Kidney tubule cell (primary cell): Measurements from ENCODE around the gene GPM6B.
A peak's percentile ranks its signal among the peaks of the same experiment; 100 is the strongest.

Source experiments
- DNase-seq: peaks from one replicate; pipeline ENCODE4 v3.0.0-alpha.2; 2018; ENCODE audit warnings: low spot score

Gene GPM6B, protein sequence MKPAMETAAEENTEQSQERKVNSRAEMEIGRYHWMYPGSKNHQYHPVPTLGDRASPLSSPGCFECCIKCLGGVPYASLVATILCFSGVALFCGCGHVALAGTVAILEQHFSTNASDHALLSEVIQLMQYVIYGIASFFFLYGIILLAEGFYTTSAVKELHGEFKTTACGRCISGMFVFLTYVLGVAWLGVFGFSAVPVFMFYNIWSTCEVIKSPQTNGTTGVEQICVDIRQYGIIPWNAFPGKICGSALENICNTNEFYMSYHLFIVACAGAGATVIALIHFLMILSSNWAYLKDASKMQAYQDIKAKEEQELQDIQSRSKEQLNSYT

DNA sequence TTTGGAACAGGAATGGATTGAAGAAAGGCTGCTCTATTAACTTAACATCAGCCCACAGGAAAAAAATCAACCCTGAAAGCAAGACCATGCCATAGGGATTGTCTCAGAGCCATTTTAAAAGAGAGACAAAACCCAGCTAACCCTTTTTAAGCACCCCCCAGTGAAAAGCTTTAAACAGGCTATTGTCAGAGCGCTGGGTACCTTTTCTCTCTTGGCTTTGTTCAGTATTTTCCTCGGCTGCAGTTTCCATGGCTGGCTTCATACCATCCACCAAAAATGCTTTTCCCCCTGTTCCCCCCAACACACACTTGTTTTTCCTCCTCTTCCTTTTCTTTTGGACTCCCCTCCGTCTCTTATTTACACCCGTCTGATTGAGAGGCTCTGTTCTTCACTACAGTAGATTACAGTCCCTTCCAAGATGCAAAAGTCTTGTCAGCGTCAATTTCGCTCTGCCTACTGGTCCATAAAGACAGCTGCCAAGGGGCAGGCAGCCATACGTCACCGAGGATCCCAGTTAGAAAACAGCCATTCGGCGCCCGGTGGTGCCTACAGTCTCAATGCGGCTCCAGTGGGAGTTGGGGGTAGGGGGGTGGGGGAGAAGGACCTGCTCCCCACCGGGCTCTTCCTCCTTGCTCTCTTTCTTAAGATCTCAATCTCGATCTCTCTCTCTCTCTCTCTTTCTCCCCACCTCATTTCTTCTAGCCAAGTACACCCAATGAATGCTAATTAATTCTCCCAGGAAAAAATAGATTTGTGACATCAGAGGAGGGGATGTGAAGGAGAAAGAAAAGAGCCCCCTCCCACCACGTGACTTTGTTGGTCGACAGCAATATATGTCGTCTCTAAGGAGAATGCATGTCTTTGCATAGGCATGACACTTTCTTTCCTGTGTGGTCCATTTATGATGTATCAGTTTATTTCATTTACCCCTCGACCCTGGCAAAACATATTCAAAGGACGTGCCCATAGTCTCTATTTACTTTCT lies at the start of gene GPM6B:
GPM6B (minus strand) TSS at position 451 of the 985 bp plus-strand sequence; CDS start at position 262, 189 bp downstream.
- DNase-seq: no peak

DNA sequence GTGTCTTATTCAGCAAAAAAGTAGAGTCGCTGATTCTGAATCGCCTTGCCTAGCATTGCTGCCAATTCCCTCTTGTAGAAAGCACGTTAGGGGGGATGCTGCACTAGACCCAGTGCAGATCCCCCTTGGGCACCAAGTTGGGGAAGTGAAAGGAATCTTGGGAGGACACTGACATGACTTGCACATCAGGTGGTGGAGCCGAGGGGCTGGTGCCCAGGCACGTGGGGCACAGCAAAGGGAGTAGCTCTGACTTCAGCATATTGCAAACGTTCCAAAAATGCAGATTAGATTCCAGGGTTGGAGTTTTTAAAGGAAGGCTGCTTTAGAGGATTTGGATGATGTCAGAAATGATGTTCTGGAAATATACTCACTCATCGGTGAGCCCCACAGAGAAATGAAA lies 47.4 kb upstream of the GPM6B start:
- DNase-seq: no peak

- no peak for DNase-seq
Measured at GRCh38 chrX:13863324-13863723, 46.4 kb upstream of the GPM6B start.

DNA sequence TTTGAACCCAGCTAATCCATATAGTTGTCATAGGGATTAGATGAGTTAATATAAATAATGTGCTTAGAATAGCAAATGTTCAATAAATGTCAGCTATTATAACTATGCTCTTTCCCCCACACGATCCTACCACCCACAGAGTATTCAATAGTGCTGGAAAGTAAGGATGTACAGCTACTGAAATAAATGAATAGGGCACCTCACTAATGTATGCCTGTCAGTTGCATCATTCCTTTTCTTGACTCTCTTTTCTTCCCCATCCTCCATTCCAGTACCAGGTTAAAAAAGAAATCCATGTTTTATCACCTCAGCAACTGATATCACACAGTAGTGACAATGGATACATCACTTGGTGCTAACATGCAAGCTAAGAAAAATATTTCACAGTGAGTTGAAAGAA lies 42.8 kb upstream of the GPM6B start:
- no peak for DNase-seq

DNA sequence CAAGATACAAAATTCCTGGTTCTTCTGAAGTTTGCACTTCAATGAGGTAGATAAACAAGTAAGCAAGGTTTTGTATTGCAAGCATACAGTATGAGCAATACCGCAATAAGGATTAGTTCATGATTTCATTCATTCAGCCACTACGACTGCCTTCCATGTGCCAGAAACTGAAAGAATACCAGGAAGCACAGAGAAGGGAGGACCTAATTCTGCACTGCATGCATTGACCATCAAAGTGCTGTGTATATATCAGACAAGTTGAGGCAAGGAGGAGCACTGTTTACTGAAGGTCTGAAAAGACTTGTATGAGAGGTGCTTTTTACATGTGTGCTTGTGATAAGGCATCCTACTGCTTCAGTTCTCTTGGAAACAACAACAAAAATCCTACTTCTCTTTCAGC lies 40.9 kb upstream of the GPM6B start:
- no peak for DNase-seq

- no peak for DNase-seq
Measured at GRCh38 chrX:13855689-13856450, 39.0 kb upstream of the GPM6B start.

DNA sequence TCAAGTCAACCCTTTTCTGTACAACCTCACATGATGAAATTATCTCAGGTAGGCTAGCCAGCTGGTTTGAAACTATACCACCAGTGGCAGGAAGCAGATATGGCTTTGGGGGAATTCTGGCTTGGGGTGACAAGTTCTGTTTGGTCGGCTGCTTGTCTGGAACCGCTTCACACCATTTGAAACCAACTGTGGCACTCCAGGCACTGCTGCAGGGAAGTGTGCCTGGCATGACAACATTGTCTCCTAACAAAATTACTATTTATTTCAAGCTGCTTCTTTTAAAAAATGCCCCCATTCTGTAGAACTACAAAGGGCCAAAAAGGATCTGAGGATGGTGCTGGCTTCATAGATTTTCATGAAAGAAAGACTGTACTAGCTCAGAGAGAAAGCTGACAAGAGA lies 37.1 kb upstream of the GPM6B start:
- no peak for DNase-seq

DNA sequence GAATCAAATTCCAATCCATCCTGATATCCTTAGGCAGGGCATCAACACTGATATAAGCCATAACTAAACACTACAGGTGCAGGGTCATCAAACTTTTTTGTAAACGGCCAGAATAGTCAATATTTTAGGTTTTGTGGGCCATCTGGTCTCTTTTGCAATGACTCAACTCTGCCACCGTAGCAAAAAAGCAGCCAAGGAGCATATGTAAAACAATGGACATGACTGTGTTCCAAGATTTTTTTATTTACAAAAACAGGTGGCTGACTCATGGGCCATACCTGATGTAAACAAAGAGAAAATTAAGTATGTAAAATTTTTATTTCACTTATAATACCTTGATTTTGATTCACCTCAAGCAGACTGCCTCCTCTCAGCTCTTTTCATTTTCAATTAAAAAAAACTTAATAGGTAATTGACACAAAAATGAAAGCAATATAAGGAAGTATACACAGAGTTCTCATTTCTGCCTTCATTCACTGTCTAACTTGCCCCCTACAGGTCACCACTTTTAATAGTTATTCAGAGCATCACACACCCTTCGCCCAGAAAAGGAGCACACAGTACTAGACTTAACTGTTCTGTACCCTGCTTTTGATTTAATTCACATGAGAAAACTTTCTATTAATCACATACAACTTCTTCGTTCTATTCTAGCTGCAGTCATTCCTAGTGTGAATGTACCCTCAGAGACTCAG lies 35.3 kb upstream of the GPM6B start:
- DNase-seq: no peak

GRCh38 chrX:13845721-13846378 lies 29.0 kb upstream of the GPM6B start:
- DNase-seq: no peak

DNA sequence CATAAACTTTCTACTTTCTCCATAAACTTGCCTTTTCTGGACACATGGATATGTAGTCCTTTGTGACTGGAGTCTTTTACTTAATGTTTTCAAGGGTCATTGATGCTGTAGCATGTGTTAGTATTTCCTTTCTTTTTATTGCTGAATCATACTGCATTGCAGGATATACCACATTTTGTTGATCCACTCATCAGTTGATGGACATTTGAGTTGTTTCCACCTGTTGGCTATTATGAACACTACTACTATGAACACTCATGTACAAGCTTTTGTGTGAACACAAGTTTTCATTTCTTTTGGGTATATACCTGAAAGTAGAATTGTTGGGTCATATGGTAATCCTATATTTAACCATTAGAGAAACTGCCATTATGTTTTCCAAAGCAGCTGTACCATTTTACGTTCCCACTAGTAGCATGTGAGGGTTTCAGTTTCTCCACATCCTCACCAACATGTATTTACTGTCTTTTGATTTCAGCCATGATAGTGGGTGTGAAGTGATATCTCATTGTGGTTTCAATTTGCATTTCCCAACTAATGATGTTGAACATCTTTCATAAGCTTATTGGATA lies 26.3 kb upstream of the GPM6B start:
- DNase-seq: no peak

- DNase-seq: no peak
Measured at GRCh38 chrX:13840121-13840520, 23.2 kb upstream of the GPM6B start.

DNA sequence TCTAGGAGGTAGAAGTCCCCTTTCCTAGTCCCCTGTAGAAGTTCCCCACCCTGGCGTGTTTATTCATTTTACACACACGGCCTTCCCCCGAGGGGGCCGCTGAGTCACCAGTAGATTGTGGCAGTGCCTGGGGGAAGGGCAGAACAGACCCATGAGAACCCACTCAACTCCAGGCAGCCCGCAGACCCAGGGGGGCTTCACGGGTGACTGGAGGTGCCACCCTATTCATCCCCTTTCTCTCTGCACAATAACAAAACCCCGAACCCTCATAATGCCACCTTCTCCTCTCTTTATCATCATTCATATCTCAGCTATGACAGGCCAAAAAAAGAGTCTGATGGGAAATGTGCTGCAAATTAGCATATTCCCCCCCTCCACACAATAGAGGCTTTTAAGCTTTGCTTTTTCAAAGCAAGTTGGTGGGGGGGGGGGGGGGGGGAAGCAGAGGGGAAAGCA lies 20.4 kb upstream of the GPM6B start:
- DNase-seq: no peak

DNA sequence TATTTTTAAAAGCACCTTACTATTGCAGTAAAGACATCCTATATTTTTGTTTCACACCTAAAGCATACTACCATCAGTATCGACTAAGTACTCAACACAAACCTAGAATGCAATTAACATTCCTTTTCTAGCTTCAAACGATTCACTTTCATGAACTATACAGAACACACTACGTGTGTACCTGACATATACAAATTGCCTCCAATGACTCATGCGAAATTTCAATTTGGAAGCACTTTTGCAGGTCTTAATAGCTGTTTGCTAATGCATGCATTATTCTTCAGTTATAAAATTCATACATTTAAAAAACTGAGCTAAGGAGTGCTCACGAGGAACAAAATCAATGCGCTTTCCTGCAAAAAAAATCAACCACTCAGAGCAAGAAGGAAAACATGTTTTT lies 19.7 kb upstream of the GPM6B start:
- DNase-seq: no peak

DNA sequence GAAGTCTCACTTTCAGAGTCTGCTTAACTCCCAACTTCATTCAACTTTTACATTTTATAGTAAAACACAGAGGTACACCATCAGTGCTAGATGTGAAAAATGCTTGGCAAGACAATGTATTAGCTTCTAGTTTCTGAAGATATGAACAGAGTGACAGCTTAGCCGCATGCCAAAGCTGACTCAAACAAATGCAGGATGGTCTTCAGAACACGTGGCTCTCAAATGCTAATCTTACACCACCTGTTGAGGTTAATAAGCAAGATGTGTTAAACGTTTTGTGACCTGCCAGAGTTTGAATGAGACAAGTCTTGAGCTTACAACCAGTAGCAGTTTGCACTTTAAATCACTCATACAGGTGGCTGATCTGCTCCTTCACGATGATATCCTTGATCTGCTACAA lies 18.9 kb upstream of the GPM6B start:
- no peak for DNase-seq

GRCh38 chrX:13834355-13834754 lies 17.5 kb upstream of the GPM6B start:
- no peak for DNase-seq

DNA sequence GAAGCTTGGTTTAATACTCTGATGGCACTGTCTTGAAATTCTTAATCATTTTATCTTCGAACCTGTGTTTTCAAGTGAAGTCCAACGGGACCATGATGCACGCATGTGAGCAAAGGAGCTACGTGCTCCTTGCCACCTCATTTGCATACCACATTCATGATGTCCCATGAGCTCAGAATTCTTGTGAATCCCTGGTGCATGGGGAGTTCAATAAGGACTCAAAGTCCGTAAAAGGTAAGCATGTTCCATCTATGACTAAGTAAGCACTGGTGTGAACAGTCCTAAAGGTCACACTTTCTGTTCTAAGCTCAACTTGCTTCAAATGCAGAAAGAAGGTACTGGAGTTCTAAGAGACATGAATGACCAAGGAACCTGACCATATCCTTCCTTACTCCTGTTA lies 13.1 kb upstream of the GPM6B start:
- DNase-seq: no peak

DNA sequence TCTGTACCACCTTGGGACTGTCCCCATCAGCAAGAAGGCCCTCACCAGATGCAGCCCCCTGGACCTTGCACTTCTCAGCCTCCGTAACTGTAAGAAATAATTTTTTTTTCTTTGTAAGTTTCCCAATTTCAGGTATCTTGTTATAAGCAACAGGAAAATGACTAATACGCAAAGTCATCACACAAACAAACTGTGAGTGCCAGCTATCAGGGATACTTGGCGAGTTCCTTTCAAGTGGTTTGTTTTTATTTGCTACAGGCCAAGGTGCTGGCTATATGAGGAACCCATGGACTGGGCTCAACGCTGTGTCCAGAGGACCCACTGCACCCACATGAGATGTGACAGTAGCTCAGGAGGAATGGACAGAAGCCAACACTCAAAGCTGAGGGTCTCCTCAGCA lies 11.5 kb upstream of the GPM6B start:
- no peak for DNase-seq

- DNase-seq: peak; percentile 63
Measured at GRCh38 chrX:13827298-13828090, 10.6 kb upstream of the GPM6B start.

DNA sequence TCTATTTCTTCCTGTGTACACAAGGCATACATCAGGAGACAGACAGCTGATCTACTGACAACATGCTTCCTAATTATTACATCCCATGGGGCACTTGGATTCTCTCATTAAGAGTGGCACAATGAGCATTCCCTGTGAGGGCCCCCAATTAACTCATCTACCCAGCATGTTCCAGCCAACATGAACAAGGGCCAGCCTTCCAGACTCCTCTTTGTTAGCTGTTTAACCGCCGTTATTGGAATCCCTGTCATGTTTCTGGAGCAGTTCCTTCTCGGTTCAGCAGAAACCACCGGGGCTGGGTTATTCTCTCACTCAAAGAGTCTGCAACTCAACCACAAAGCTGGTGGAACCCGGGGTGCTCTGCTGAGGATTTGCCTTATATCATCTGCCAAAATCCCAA lies 9.9 kb upstream of the GPM6B start:
- no peak for DNase-seq

GRCh38 chrX:13825178-13825762 lies 8.4 kb upstream of the GPM6B start:
- no peak for DNase-seq
